GM10847 (cell line): ENCODE measurements around the gene NF1.

ENCODE experiments used
- POLR2A ChIP-seq: IDR thresholded peaks from 2 replicates; pipeline ENCODE4 v1.6.1; 2011; ENCODE audit not compliant: insufficient read length; ENCODE audit errors: extremely low read depth

The NF1 gene

DNA sequence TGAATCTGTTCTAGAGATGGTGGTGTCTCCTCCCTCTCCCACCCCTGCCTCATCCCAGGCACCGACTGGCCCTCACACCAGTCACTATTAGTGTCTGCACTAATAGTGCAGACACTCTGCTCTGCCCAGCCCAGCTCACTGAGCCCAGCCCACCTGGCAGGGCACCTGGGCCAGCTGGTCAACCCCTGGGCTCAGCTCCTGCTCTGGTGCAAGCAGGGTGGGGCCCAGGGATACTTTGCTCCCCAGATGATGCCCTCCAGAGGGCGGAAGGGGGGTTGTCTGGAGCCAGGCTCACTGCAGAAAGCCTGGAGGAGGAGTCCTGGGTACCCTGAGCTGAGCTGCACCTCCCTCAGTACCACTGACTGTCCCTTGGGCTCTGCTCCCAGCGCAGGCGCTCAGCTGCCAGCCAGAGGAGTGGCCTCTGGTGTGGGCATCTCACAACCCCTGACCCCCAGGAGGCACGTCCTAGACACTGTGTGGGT is 311.2 kb downstream of the NF1 start:
- TF ChIP-seq POLR2A: no peak

DNA sequence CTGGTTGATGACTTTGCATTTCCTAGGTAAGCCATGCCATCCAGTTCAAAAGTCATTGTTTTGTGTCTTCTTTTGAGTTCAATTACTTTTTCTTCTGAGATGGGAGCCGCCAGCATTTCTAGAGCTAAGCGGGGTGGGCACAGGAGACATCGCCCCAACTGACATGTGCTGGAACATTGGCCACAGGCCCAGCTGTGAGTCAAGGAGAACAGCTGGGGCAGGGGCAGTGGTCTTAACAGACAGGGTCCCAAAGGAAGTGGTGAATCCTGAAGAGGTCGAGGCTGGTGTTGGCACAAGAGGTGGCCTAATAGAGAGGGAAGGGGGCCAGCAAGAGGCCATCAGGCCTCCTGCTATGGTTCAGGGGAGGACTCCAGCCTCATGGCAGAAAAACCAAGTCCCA is 313.8 kb downstream of the NF1 start:
- no peak for TF ChIP-seq POLR2A

DNA sequence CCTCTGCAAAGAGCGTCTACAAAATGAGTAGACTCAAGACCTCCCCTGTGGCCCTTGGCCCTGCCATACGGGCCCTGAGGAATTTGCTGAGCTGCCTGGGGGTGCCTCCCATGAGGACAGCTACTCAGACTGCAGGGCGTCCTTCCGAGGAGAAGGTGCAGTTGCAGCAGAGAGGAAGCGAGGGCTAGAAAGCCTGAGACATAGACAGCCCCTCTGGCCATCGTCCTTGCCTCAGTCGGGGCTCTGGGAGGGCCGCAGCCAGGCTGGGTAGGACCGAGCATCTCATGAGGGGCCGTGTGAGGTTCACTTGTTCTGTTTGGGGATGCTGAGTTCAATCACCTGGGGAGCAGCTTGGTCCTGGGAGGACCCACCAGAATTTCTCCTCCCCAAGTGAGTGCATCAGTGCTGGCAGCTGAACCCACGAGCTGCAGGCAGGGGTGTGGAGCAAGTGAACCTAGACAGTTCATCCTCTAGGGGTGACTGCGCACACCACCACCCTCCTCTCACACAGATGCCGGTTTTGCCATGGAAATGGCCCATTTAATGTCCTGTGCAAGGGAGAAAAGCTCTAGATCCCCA is 317.0 kb downstream of the NF1 start:
- no peak for TF ChIP-seq POLR2A

GRCh38 chr17:31412511-31412910 is 317.7 kb downstream of the NF1 start:
- TF ChIP-seq POLR2A: no peak

DNA sequence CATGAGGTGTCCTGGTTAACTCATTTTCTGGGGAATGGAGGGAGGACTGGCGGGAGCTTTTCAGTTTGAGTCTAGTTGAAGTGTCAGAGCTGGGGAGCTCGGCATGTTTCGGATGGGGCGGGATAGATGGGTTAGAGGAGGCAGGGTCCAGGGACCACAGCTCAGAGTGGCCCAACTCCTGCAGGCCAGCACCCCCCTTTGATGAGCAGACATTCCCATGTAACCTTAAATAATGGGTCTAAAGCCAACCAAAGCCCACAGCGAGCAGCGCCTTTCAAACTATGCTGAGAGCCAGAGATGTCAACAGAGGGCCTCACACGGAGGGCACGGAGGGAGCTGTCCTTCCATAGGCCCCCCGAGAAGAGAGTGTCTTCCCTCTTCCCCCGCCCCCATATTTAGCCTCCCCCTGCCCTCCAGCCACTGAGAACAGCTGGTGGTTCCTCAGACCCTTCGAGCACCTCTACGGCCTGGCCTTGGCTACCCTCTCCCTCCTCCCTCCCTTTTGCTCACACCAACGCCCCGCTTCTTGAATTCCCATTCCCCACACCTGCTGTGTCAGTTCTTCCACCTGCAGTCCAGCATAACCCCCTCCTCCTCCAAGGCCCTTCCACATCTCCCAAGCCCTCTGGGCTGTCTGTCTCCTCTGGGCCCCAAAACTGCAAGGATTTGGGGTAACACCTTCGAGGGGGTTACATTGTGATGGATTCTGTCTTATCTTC is 318.5 kb downstream of the NF1 start:
- no peak for TF ChIP-seq POLR2A

DNA sequence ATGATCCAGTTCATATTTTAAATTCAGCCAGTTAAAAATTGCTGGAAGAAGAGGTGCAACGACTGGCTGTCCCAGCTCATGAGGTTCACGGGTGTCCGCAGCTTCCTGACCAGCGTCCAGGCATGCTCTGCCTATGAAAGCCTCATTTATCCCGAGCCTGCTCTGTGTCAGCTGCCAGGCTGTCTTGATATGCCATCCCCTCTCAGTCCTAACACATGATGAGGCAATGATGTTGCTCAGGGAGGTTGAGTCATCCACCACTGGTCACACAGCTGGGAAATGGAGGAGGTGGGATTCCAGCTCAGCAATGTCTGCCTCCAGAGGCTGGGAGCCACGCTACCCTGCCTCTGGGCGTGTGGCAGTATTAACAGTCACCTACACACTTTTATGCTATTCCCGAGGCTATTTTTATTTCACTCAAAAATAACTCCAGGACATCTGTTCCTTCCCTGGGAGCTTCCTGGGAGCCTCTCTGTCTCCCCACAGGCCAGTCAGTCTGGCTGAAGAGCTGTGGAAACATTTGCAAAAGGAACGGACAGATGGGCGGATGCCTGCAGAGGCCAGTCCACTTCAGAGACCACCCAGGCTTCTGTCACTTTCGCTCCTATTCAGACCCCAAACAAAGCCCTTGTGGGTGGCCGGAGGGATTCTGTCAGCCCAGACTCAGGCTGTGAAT is 319.2 kb downstream of the NF1 start:
- no peak for TF ChIP-seq POLR2A

- no peak for TF ChIP-seq POLR2A
Observed at GRCh38 chr17:31414550-31414918, 319.8 kb downstream of the NF1 start.

GRCh38 chr17:31415004-31415454 is 320.3 kb downstream of the NF1 start:
- TF ChIP-seq POLR2A: no peak

DNA sequence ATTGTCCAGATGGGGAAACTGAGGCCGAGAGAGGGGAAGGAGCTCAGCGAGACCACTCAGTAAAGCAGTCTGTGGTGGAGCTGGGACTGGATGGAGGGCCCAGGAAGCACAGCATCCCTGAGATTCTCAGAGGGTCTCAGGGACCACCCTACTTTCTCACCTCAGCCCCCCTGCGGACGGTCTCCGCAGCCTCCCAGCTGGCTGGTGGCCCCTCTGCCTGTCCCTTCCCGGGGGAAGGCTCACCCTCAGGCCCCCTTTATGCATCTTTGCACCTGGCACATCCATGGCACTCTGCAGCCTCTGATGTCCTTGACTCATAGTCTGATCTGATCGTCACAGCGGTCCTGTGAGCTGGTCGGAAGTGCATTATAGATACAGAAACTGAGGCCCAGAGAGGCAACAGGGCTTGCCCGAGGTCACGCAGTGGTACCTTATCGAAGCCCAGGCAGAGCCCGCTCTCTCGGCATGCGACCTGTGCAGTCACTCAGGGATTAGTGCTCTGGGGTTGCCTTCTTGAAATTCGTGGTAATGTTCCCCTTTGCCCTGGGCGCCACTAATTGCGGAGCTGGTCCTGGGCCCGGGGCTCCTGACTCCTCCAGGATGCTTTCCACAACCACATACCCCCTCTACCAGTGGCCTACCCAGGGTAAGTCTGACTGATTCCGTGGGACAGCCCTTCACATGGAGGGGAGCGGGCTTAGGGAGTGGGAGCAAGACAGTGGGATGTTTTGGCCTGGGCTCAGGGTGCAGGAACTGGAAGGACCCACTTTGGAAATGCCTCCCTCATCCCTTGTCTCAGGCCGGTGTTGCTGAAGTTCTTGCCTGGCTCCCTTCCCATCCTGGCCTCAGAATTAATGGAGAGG is 321.1 kb downstream of the NF1 start:
- TF ChIP-seq POLR2A: no peak

DNA sequence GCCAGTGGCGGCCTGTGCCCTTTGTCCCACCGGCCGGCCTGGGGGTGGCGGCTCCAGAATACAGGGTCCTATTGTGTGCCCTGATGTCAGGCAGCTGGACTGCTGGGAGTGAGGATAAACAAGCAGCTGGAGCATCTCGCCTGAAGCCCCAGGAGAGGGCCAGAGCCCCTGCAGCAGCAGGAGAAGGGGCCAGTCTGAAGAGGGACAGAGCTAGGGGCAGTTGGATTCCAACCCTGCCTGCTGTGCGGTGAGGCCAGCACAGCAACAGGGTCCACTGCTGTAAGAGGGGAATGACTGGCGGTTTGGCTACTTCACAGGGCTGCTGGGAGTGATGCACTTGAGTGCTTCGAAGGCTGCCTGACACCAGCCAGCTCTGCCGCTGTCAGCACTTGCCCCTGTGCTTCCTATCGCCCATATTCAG is 321.7 kb downstream of the NF1 start:
- TF ChIP-seq POLR2A: no peak

- no peak for TF ChIP-seq POLR2A
Observed at GRCh38 chr17:31417051-31417792, 322.4 kb downstream of the NF1 start.

- TF ChIP-seq POLR2A: no peak
Observed at GRCh38 chr17:31418773-31419350, 324.1 kb downstream of the NF1 start.

DNA sequence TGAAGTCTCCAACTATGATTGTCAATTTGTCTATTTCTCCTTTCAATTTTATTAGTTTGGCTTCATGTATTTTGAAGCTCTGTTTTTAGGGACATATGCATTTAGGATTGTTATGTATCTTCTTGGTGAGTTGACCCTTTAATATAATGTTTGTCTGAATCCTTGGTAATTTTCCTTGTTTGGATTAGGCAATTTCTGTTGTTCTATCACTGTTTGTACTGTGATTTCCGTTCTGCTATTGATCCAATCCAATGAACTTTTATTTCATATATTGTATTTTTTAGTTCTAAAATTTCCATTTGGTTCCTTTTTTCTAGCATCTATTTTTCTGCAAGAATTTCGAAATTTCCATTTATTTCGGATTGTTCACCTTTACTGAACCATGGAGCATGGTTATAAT is 327.7 kb downstream of the NF1 start:
- TF ChIP-seq POLR2A: no peak

- TF ChIP-seq POLR2A: no peak
Observed at GRCh38 chr17:31424944-31425281, 330.1 kb downstream of the NF1 start.
